ENCODE measurements around the gene USP32. TPM values are rescaled to one million over a fixed set of nuclear protein-coding genes. Genes with fewer than 3 reads are reported as not detected.
"Not testable (repeated sequence)": the region's sequence is repeated elsewhere in the genome, so short reads cannot be mapped to it uniquely, and the experiment has no call there.

The USP32 gene
- total and polyA plus RNA-seq, 7 donors, result 19.5 to 64.9 (median 38.6) TPM

DNA sequence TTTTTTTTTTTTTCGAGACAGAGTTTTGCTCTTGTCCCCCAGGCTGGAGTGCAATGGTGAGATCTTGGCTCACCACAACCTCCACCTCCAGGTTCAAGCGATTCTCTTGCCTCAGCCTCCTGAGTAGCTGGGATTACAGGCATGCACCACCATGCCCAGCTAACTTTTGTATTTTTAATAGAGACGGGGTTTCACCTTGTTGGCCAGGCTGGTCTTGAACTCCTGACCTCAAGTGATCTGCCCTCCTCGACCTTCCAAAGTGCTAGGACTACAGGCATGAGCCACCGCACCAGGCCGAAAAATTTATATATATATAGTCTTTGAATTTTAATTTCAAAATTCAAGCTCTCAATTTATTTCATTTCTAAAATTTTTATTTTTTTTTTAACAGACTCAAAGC lies 36.6 kb upstream of the USP32 start:
- H3K27me3 ChIP-seq (ENCODE audit: insufficient read depth in 3 of 3, low read length in 2 of 3); DNase-seq; H3K4me1 ChIP-seq; H3K36me3 ChIP-seq (ENCODE audit: insufficient read depth in 1 of 2, low read depth in 1 of 2); ATAC-seq; H3K9me3 ChIP-seq; H3K4me3 ChIP-seq; H3K27ac ChIP-seq; intact Hi-C loops (cut with DNase I): not testable (repeated sequence)
- WGBS, 3 donors, result 79 to 91% (median 86%) methylated on average over 6 of the region's 6 CpGs

DNA sequence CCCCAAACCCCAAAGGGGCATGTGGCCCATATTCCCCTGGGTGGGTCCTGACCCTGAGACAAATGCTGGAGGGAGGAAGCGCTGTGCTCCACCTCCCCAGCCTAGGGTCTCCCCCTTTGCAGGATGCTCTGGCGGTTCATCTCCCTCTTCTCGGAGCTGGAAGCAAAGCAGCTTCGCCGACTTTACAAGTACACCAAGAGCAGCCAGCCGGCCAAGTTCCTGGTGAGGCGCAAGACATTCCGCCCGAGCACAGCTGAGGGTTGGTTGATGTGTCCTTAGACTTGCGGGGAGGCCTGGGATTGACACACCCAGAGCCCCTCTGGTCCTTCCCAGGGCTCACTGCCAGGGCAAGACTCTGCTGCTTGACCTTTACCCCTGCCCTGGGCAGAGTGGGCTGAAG lies 34.7 kb upstream of the USP32 start:
- no peak overlapping the region for H3K4me3 ChIP-seq
- H3K9me3 ChIP-seq, result no peaks in the 10 kb centered on the region
- ATAC-seq (no peak), DNase-seq (no peak)
- H3K4me1 ChIP-seq, result no peaks in the 10 kb centered on the region
- 83 to 87% (median 85%) methylated on average over 10 of the region's 10 CpGs for WGBS, 3 donors
- H3K36me3 ChIP-seq (ENCODE audit: insufficient read depth in 1 of 2, low read depth in 1 of 2), result no peaks in the 10 kb centered on the region
- no peak overlapping the region for H3K27ac ChIP-seq
- no peaks in the 10 kb centered on the region for H3K27me3 ChIP-seq (ENCODE audit: insufficient read depth in 3 of 3, low read length in 2 of 3)
- TF ChIP-seq, protein P1, sequence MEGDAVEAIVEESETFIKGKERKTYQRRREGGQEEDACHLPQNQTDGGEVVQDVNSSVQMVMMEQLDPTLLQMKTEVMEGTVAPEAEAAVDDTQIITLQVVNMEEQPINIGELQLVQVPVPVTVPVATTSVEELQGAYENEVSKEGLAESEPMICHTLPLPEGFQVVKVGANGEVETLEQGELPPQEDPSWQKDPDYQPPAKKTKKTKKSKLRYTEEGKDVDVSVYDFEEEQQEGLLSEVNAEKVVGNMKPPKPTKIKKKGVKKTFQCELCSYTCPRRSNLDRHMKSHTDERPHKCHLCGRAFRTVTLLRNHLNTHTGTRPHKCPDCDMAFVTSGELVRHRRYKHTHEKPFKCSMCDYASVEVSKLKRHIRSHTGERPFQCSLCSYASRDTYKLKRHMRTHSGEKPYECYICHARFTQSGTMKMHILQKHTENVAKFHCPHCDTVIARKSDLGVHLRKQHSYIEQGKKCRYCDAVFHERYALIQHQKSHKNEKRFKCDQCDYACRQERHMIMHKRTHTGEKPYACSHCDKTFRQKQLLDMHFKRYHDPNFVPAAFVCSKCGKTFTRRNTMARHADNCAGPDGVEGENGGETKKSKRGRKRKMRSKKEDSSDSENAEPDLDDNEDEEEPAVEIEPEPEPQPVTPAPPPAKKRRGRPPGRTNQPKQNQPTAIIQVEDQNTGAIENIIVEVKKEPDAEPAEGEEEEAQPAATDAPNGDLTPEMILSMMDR (IDR thresholded peaks at IDR 0.05), result no peak
- intact Hi-C loops (cut with DNase I), result no loop called here

DNA sequence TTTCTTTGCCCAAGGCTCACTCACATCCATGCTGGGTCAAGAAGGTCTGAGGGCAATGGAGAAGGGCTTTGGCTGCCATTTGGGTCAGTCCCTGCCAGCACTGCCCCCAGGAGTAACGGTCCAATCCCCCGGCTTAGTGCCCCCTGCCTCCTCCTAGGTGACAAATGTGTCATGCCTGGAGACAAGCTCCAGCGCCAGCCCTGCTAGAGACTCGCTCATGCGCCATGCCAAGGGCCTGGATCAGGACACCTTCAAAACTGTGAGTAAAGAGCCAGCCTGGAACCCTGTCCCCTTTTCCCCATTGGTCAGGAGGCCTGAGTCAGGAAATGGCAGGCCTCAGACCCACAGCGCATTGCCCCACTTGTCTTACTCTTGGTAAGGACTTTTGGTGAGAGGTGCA lies 33.7 kb upstream of the USP32 start:
- no peak overlapping the region for H3K4me3 ChIP-seq
- DNase-seq, result no peak
- no peaks in the 10 kb centered on the region for H3K27me3 ChIP-seq (ENCODE audit: insufficient read depth in 3 of 3, low read length in 2 of 3)
- ATAC-seq, result no peak
- WGBS, 3 donors, result 80 to 96% (median 88%) methylated on average over 5 to 6 of the region's 6 CpGs
- no peaks in the 10 kb centered on the region for H3K36me3 ChIP-seq (ENCODE audit: insufficient read depth in 1 of 2, low read depth in 1 of 2)
- intact Hi-C loops (cut with DNase I), result no loop called here
- peaks cover 3% of the 10 kb centered on the region for H3K4me1 ChIP-seq
- H3K9me3 ChIP-seq, result no peaks in the 10 kb centered on the region
- no peak overlapping the region for H3K27ac ChIP-seq
- TF ChIP-seq, protein P1 (IDR thresholded peaks at IDR 0.05), result no peak

DNA sequence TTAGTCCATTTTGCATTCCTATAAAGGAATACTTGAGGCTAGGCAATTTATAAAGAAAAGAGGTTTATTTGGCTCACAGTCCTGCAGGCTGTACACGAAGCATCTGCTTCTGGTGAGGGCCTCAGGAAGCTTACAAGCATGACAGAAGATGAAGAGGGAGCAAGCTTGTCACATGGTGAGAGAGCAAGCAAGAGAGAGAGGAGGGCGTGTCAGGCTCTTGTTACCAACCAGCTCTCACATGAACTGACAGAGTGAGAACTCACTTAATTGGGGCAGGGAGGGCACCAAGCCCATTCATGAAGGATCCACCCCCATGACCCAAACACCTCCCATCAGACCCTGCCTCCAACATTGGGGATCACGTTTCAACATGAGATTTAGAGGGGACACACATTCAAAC lies 31.9 kb upstream of the USP32 start:
- H3K9me3 ChIP-seq, result no peaks in the 10 kb centered on the region
- no peak overlapping the region for H3K4me3 ChIP-seq
- WGBS, 3 donors, result 74 to 80% (median 76%) methylated on average over 3 of the region's 3 CpGs
- DNase-seq, result no peak
- no peak for ATAC-seq
- no peaks in the 10 kb centered on the region for H3K36me3 ChIP-seq (ENCODE audit: insufficient read depth in 1 of 2, low read depth in 1 of 2)
- intact Hi-C loops (cut with DNase I), result no loop called here
- peaks cover 3% of the 10 kb centered on the region for H3K4me1 ChIP-seq
- no peak overlapping the region for H3K27ac ChIP-seq
- TF ChIP-seq, protein P1 (IDR thresholded peaks at IDR 0.05), result no peak
- no peaks in the 10 kb centered on the region for H3K27me3 ChIP-seq (ENCODE audit: insufficient read depth in 3 of 3, low read length in 2 of 3)

DNA sequence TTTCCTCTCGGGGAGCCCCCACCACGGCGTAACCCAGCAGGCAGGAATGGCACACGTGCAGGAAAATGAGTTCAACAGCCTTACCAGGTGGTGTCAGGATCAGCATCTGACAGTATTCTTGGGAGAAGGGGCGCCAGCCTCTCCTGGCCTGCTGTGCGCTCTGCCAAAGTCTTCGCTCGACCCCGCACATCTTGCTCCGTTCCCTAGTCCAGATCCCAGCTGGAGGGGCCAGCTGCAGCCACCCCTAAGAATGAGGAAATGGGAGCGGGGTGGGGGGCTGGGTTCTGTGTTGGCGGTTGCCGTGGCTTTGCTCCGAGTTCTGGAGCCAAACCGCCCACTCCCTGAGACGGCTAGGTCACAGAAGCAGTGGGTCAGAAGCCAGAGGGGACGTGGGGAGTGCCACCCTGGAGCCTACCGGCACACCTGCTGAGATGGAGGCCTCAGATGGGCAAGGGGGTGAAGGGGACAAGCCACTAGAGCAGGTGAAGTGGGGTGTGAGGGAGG lies 30.3 kb upstream of the USP32 start, which contains the start of gene CHCT1:
TSS of gene CHCT1 (plus strand) at position 328 of the 504 bp plus-strand sequence. CDS start at position 432, 104 bp downstream.
- no peak within 1 kb of the TSS for H3K27ac ChIP-seq
- peak in 1 of 4 donors; percentile 3 for ATAC-seq
- TF ChIP-seq, protein P1 (IDR thresholded peaks at IDR 0.05), result no peak
- H3K9me3 ChIP-seq, result no peaks in the 10 kb centered on the region
- no peak for DNase-seq
- intact Hi-C loops (cut with DNase I), result no loop called here
- H3K4me1 ChIP-seq, result peaks cover 3% of the 10 kb centered on the region
- peak within 1 kb of the TSS; percentile 66 for H3K4me3 ChIP-seq
- H3K27me3 ChIP-seq (ENCODE audit: insufficient read depth in 3 of 3, low read length in 2 of 3), result no peaks in the 10 kb centered on the region
- 66 to 69% (median 66%) methylated on average over 18 of the region's 18 CpGs for WGBS, 3 donors
- no peaks in the 10 kb centered on the region for H3K36me3 ChIP-seq (ENCODE audit: insufficient read depth in 1 of 2, low read depth in 1 of 2)
